ENCODE measurements around the gene SV2B.

Gene SV2B

GRCh38 chr15:91263632-91264531, 163.8 kb downstream of the SV2B start:
- DNase-seq (ENCODE audit: low spot score) (peak; percentile 72), FAIRE-seq (no peak)

- no peak for FAIRE-seq
- DNase-seq (ENCODE audit: low spot score) = no peak
Measured at GRCh38 chr15:91264651-91265351, 164.7 kb downstream of the SV2B start.

- DNase-seq (ENCODE audit: low spot score) = no peak
- no peak for FAIRE-seq
Measured at GRCh38 chr15:91265416-91265940, 165.4 kb downstream of the SV2B start.

GRCh38 chr15:91268510-91268909, 168.5 kb downstream of the SV2B start:
- FAIRE-seq (no peak), DNase-seq (ENCODE audit: low spot score) (no peak)

DNA sequence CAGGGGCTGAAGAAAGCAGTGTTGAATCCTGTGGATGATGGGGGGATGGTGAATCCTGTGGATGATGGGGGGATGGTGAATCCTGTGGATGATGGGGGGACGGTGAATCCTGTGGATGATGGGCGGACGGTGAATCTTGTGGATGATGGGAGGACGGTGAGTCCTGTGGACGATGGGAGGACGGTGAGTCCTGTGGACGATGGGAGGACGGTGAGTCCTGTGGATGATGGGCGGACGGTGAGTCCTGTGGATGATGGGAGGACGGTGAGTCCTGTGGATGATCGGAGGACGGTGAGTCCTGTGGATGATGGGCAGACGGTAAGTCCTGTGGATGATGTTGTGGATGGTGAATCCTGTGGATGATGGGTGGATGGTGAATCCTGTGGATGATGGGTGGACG, 170.7 kb downstream of the SV2B start:
- peak; percentile 20 for FAIRE-seq
- DNase-seq (ENCODE audit: low spot score) = no peak

- FAIRE-seq (no peak), DNase-seq (ENCODE audit: low spot score) (peak; percentile 63)
Measured at GRCh38 chr15:91271565-91272153, 171.6 kb downstream of the SV2B start.

DNA sequence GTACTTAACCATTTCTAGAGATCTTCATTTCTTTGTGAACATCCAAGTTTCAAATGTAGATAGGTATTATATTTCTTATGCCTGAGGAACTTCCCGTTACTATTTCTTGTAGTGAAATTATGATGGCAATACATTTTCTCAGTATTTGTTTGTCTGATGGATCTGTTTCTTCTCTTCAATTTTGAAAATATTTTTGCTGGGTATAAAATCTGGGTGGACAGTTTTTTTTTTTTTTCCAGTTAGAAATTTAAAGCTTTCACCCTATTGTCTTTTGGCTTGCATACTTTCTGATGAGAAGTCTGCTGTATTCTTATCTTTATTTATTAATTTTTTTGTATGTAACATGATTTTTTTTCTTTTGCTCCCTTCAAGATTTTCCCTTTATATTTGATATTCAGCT, 175.8 kb downstream of the SV2B start:
- no peak for FAIRE-seq
- no peak for DNase-seq (ENCODE audit: low spot score)

- no peak for DNase-seq (ENCODE audit: low spot score)
- no peak for FAIRE-seq
Measured at GRCh38 chr15:91278951-91279350, 178.9 kb downstream of the SV2B start.

- DNase-seq (ENCODE audit: low spot score) (no peak), FAIRE-seq (no peak)
Measured at GRCh38 chr15:91279486-91279885, 179.4 kb downstream of the SV2B start.

DNA sequence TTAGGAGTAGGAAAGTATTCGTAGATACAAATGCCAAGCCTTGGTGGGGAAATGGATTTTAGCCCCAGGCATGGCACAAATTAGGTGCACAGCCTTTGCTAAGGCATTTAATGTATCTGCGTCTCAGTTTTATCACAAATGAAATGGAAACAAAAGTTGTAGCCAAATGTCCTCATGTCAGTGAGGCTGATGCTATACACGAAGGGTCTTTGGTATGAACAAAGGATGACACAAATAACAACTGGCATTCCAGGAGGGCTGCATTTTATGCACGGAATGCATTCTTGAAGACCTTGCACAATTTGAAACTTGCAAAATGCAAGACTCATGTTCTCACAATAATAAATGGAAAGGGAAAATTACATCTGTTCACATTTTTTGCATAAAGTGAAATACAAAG, 181.9 kb downstream of the SV2B start:
- DNase-seq (ENCODE audit: low spot score) = no peak
- FAIRE-seq = no peak

GRCh38 chr15:91282486-91282885, 182.4 kb downstream of the SV2B start:
- no peak for DNase-seq (ENCODE audit: low spot score)
- FAIRE-seq = no peak

DNA sequence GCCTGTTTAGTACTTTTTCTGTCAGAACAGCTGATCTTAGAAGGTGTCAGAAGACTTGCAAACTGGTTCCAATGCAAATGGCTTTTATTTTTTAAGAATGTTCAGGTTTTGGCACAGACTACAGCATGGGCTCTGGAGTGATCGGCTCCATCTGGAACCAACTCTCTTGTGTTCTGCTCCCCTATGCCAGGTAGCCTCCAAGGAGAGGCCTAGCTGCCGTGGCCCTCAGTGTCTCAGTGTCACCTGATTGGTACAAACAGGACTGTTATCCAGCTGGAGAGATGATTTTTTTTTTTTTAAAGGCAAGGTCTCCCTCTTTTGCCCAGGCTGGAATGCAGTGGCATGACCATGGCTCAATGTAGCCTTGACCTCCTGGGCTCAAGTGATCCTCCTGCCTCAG, 183.1 kb downstream of the SV2B start:
- FAIRE-seq (no peak), DNase-seq (ENCODE audit: low spot score) (no peak)

- no peak for DNase-seq (ENCODE audit: low spot score)
- FAIRE-seq = no peak
Measured at GRCh38 chr15:91284758-91285466, 184.9 kb downstream of the SV2B start.

GRCh38 chr15:91289324-91289723, 189.3 kb downstream of the SV2B start:
- DNase-seq (ENCODE audit: low spot score) (no peak), FAIRE-seq (no peak)

DNA sequence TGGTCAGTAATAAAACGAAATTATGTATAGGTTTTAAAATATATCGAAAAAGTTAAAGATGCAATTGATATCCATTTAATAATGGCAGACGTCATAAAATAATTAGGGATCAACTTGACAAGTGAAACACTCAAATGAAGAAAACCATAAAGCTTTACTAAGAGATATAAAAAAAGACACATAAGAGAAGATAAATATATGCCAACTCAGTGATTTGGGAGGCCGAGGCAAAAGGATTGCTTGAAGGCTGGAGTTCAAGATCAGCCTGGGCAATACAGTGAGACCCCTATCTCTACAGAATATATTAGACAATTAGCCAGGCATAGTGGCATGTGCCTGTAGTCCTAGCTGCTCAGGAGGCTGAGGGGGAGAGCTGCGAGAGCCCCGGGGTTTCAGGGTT, 190.5 kb downstream of the SV2B start:
- FAIRE-seq (no peak), DNase-seq (ENCODE audit: low spot score) (no peak)

DNA sequence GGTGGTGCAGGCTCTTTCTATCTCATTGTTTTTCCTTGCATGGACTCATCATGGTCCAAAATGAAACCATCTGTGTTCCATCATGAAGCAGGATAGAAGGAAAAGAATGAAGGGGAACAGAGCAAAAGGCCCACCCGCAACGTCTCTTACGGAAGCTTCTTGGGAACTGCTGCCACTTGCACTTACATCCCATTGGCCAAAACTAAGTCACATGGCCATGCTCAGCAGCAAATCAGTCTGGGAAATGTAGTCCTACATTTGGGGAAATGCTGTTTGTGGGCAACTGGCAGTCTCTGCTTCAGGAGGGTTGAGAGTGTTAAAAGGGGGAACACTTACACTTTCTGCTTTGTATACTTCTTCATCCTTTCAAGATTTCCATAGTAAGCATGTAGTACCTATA, 191.6 kb downstream of the SV2B start:
- FAIRE-seq (peak; percentile 67), DNase-seq (ENCODE audit: low spot score) (peak; percentile 16)

- DNase-seq (ENCODE audit: low spot score) (no peak), FAIRE-seq (no peak)
Measured at GRCh38 chr15:91294344-91294743, 194.3 kb downstream of the SV2B start.

GRCh38 chr15:91294795-91295194, 194.7 kb downstream of the SV2B start:
- no peak for DNase-seq (ENCODE audit: low spot score)
- FAIRE-seq = no peak

DNA sequence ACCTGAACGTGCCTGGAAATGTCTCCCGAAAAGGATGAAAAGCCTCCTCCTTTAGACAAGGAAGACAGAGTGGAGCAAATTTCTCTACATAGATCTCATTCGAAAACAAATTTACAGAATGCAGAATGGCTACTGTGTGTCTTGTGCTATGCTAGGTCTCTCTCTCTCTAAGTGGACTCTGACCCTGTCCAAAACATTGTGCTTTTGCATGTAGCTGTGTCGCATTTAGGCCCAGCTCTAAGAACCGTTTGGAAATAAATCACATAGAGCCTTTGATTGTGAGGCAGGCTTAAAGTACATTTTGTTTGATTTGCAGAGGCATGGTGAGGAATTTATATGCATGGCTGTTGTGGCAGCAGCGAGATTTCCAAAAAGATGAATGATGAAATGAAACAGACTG, 198.0 kb downstream of the SV2B start:
- FAIRE-seq = no peak
- no peak for DNase-seq (ENCODE audit: low spot score)

DNA sequence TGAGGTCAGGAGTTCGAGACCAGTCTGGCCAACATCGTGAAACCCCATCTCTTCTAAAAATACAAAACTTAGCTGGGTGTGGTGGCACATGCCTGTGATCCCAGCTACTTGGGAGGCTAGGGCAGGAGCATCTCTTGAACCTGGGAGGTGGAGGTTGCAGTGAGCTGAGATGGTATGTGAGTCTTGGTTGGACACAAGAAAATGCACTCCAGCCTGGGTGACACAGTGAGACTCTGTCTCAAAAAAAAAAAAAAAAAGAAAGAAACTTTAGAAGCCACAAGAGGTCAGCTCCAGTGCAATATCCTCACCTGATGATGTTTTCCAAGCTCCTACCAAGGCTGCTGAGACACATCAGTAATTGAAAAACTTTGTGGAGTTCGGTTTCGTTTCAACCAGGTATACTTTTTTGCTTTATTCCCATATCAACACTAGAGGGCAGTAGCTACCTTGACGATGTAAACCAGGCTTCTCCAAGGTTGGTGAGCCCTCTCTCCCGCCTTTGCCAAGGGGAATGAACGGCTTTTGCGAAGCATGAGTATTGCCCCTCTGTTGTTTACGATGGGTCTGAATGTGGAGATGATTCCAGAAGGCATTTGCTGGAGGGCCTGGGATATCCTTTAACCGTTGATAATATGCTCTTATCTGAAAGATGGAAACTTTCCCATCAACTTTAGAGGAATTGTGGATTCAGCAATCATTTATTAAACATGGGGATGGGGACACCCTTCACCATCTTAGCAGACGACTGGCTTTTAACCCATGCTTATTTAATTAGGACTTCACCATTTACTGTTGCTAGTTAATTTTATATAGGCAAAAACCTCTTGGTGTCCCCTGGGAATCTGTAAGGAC, 202.8 kb downstream of the SV2B start:
- peak; percentile 78 for DNase-seq (ENCODE audit: low spot score)
- FAIRE-seq = no peak

- FAIRE-seq = no peak
Measured at GRCh38 chr15:91304210-91304609, 204.2 kb downstream of the SV2B start.

More at GRCh38 chr15:91304210-91304609, 204.2 kb downstream of the SV2B start:
- DNase-seq (ENCODE audit: low spot score) = no peak

All from urothelium cell line (cell line).